Fibroblast of villous mesenchyme (primary cell): ENCODE measurements around the gene CREB3L2. TPM values are rescaled to one million over a fixed set of nuclear protein-coding genes. Genes with fewer than 3 reads are reported as not detected.
"Not testable (repeated sequence)": the region's sequence is repeated elsewhere in the genome, so short reads cannot be mapped to it uniquely, and the experiment has no call there.

Source experiments
- DNase-seq: peaks from one replicate; pipeline ENCODE4 v3.0.0-alpha.2; 2010; ENCODE audit warnings: low read depth
- H3K4me3 ChIP-seq: 2 replicates; pipeline ENCODE4 v1.5.1; 2011; ENCODE audit warnings: low read depth, mild to moderate bottlenecking, low read length
- CTCF ChIP-seq: IDR thresholded peaks from 2 replicates; pipeline ENCODE4 v1.5.1; 2012; ENCODE audit warnings: low read depth, mild to moderate bottlenecking, low read length; ENCODE audit not compliant: insufficient read depth
- total RNA-seq: library from RNA; depleted of rRNA; stranded (reverse); fragments of >200 nt; gene quantifications from 2 replicates; pipeline ENCODE4 v1.2.3, GENCODE V29; 2012

The CREB3L2 gene
- total RNA-seq, 1 donor, result 33.2 TPM

GRCh38 chr7:137839903-137840779 lies 161.7 kb downstream of the CREB3L2 start:
- no peak for DNase-seq
- TF ChIP-seq CTCF, result no peak
- H3K4me3 ChIP-seq, result no peak overlapping the region

- no peak for DNase-seq
- H3K4me3 ChIP-seq, result no peak overlapping the region
- TF ChIP-seq CTCF, result no peak
Observed at GRCh38 chr7:137838706-137839315, 163.1 kb downstream of the CREB3L2 start.

GRCh38 chr7:137836541-137836940 lies 165.3 kb downstream of the CREB3L2 start:
- TF ChIP-seq CTCF, result no peak
- no peak overlapping the region for H3K4me3 ChIP-seq
- DNase-seq, result no peak

- DNase-seq, result no peak
- no peak for TF ChIP-seq CTCF
- H3K4me3 ChIP-seq, result no peak overlapping the region
Observed at GRCh38 chr7:137836113-137836509, 165.8 kb downstream of the CREB3L2 start.

- no peak for TF ChIP-seq CTCF
- no peak overlapping the region for H3K4me3 ChIP-seq
- DNase-seq, result no peak
Observed at GRCh38 chr7:137835486-137836112, 166.3 kb downstream of the CREB3L2 start.

GRCh38 chr7:137834552-137834951 lies 167.3 kb downstream of the CREB3L2 start:
- DNase-seq, result no peak
- no peak for TF ChIP-seq CTCF
- no peak overlapping the region for H3K4me3 ChIP-seq

GRCh38 chr7:137832990-137833389 lies 168.9 kb downstream of the CREB3L2 start:
- H3K4me3 ChIP-seq, DNase-seq: not testable (repeated sequence)
